NCI-H345 (cell line): ENCODE measurements around the gene PHOX2A.

Experiments used
- DNase-seq: peaks from one replicate; lab custom pipeline; 2025; lab: John Stamatoyannopoulos, UW

The PHOX2A gene

GRCh38 chr11:72233773-72234513 is 10.0 kb downstream of the PHOX2A start:
- no peak for DNase-seq

- no peak for DNase-seq
Measured at GRCh38 chr11:72233056-72233772, 10.8 kb downstream of the PHOX2A start.

- no peak for DNase-seq
Measured at GRCh38 chr11:72232260-72233055, 11.5 kb downstream of the PHOX2A start.

GRCh38 chr11:72231396-72232259 is 12.3 kb downstream of the PHOX2A start:
- no peak for DNase-seq

- no peak for DNase-seq
Measured at GRCh38 chr11:72230764-72231365, 13.1 kb downstream of the PHOX2A start.

- no peak for DNase-seq
Measured at GRCh38 chr11:72229925-72230763, 13.8 kb downstream of the PHOX2A start.

GRCh38 chr11:72229336-72229924 is 14.5 kb downstream of the PHOX2A start:
- no peak for DNase-seq

GRCh38 chr11:72228844-72229231 is 15.1 kb downstream of the PHOX2A start:
- DNase-seq, result no peak

- no peak for DNase-seq
Measured at GRCh38 chr11:72228229-72228843, 15.6 kb downstream of the PHOX2A start.

GRCh38 chr11:72227316-72228228 is 16.4 kb downstream of the PHOX2A start:
- peak; percentile 96 for DNase-seq

GRCh38 chr11:72226701-72227100 is 17.3 kb downstream of the PHOX2A start:
- no peak for DNase-seq

- DNase-seq, result no peak
Measured at GRCh38 chr11:72225411-72225951, 18.5 kb downstream of the PHOX2A start.

- no peak for DNase-seq
Measured at GRCh38 chr11:72224564-72225410, 19.2 kb downstream of the PHOX2A start, which contains the start of gene INPPL1. INPPL1 (plus strand) TSS chr11:72224767; CDS start chr11:72224985, 218 bp downstream.

- DNase-seq, result peak; percentile 84
Measured at GRCh38 chr11:72223615-72224563, 20.1 kb downstream of the PHOX2A start.

- peak; percentile 91 for DNase-seq
Measured at GRCh38 chr11:72222907-72223614, 20.9 kb downstream of the PHOX2A start.
